ENCODE data around the gene FAM193A. TPM values are rescaled to one million over a fixed set of nuclear protein-coding genes. Genes with fewer than 3 reads are reported as not detected.

Gene FAM193A
- polyA plus RNA-seq, 1 of the 3 experiments (the other 2 are of a cell fraction) = 9.2 TPM

GRCh38 chr4:2702770-2703169 lies 166.3 kb downstream of the FAM193A start:
- H3K27ac ChIP-seq (ENCODE audit: low read depth in 2 of 2, low read length in 1 of 2) = no peak overlapping the region
- H3K27me3 ChIP-seq (ENCODE audit: insufficient read depth) = no peaks in the 10 kb centered on the region
- no peaks in the 10 kb centered on the region for H3K4me1 ChIP-seq (ENCODE audit: control insufficient read depth in 1 of 2, insufficient read depth in 2 of 2, low read depth in 1 of 2, low read length in 1 of 2)
- H3K79me2 ChIP-seq (ENCODE audit: insufficient read depth) = peaks cover 5% of the 10 kb centered on the region
- 89% methylated on average over 7 of the region's 7 CpGs for WGBS (ENCODE audit: low lambda C conversion rate)
- ChIA-PET POLR2A (no interaction called here), CTCF (no interaction called here)
- H3F3A ChIP-seq (replicated peaks; ENCODE audit: insufficient read depth) = no peaks in the 10 kb centered on the region
- no peaks in the 10 kb centered on the region for H3K9me3 ChIP-seq
- peaks cover 49 to 58% of the 10 kb centered on the region in 2 experiments for H3K36me3 ChIP-seq (replicated peaks in 1 of 2; ENCODE audit: control insufficient read depth in 1 of 2, insufficient read depth in 2 of 2, low read length in 1 of 2)
- H3K9ac ChIP-seq = no peak overlapping the region
- TF ChIP-seq GABPA (IDR thresholded peaks at IDR 0.05; ENCODE audit: low read depth) = no peak
- no peak for TF ChIP-seq ZBTB33 (IDR thresholded peaks at IDR 0.05; ENCODE audit: borderline replicate concordance, low read depth)
- TF ChIP-seq, protein P1, sequence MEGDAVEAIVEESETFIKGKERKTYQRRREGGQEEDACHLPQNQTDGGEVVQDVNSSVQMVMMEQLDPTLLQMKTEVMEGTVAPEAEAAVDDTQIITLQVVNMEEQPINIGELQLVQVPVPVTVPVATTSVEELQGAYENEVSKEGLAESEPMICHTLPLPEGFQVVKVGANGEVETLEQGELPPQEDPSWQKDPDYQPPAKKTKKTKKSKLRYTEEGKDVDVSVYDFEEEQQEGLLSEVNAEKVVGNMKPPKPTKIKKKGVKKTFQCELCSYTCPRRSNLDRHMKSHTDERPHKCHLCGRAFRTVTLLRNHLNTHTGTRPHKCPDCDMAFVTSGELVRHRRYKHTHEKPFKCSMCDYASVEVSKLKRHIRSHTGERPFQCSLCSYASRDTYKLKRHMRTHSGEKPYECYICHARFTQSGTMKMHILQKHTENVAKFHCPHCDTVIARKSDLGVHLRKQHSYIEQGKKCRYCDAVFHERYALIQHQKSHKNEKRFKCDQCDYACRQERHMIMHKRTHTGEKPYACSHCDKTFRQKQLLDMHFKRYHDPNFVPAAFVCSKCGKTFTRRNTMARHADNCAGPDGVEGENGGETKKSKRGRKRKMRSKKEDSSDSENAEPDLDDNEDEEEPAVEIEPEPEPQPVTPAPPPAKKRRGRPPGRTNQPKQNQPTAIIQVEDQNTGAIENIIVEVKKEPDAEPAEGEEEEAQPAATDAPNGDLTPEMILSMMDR (IDR thresholded peaks at IDR 0.05) = no peak
- TF ChIP-seq MEF2A (IDR thresholded peaks at IDR 0.05; ENCODE audit: borderline replicate concordance, low read depth) = no peak
- TF ChIP-seq FOXM1 (IDR thresholded peaks at IDR 0.05; ENCODE audit: low read depth) = no peak
- no peak for TF ChIP-seq PBX3 (IDR thresholded peaks at IDR 0.05)
- no peak for TF ChIP-seq RFX5 (IDR thresholded peaks at IDR 0.05; ENCODE audit: low read length)
- TF ChIP-seq NRF1 (IDR thresholded peaks at IDR 0.05; ENCODE audit: low read depth, low read length) = no peak
- H3K4me2 ChIP-seq = no peak overlapping the region
- no peak overlapping the region for H2AFZ ChIP-seq (ENCODE audit: low read depth)
- no peak for DNase-seq
- H3K4me3 ChIP-seq (ENCODE audit: low read depth in 2 of 2, low read length in 1 of 2) = no peak overlapping the region
- H3K9me2 ChIP-seq = no peaks in the 10 kb centered on the region
- 0 out of 2 replicates have a peak, but pooled peaks cover 4% of the 10 kb centered on the region for H4K20me1 ChIP-seq (ENCODE audit: insufficient read depth)

GRCh38 chr4:2712261-2712842 lies 175.9 kb downstream of the FAM193A start:
- Histone ChIP-seq H2AFZ (ENCODE audit: low read depth) (no peak overlapping the region), H3K27me3 (ENCODE audit: insufficient read depth) (no peaks in the 10 kb centered on the region), H3K27ac (ENCODE audit: low read depth in 2 of 2, low read length in 1 of 2) (no peak overlapping the region), H3K36me3 (replicated peaks in 1 of 2; ENCODE audit: control insufficient read depth in 1 of 2, insufficient read depth in 2 of 2, low read length in 1 of 2) (peaks cover 5 to 47% of the 10 kb centered on the region in 2 experiments), H4K20me1 (ENCODE audit: insufficient read depth) (0 out of 2 replicates have a peak, but pooled peaks cover 8% of the 10 kb centered on the region), H3K4me3 (ENCODE audit: low read depth in 2 of 2, low read length in 1 of 2) (no peak overlapping the region), H3K9ac (no peak overlapping the region), H3K4me1 (ENCODE audit: control insufficient read depth in 1 of 2, insufficient read depth in 2 of 2, low read depth in 1 of 2, low read length in 1 of 2) (peaks cover 0 to 12% of the 10 kb centered on the region in 2 experiments; a peak in 1 of 4 replicates), H3K79me2 (ENCODE audit: insufficient read depth) (peaks cover 53% of the 10 kb centered on the region), H3K9me2 (no peaks in the 10 kb centered on the region), H3K4me2 (no peak overlapping the region), H3F3A (replicated peaks; ENCODE audit: insufficient read depth) (no peaks in the 10 kb centered on the region), H3K9me3 (peaks cover 6% of the 10 kb centered on the region)
- 95% methylated on average over 9 of the region's 9 CpGs for WGBS (ENCODE audit: low lambda C conversion rate)
- TF ChIP-seq, protein P1 (IDR thresholded peaks at IDR 0.05) = peak; percentile 16; the same call in 1 of the 2 replicates
- TF ChIP-seq TAF1 (IDR thresholded peaks at IDR 0.05; ENCODE audit: borderline replicate concordance, low read depth, low read length) = no peak
- peak; percentile 24; the same call in 1 of the 2 replicates for TF ChIP-seq RAD21 (IDR thresholded peaks at IDR 0.05; ENCODE audit: low read length)
- TF ChIP-seq FOXM1 (IDR thresholded peaks at IDR 0.05; ENCODE audit: low read depth) = no peak
- TF ChIP-seq ELF1 (IDR thresholded peaks at IDR 0.05) = no peak
- TF ChIP-seq CHD2 (IDR thresholded peaks at IDR 0.05; ENCODE audit: low read length, partially characterized antibody) = no peak
- TF ChIP-seq TCF12 (IDR thresholded peaks at IDR 0.05) = no peak
- TF ChIP-seq YY1 (IDR thresholded peaks at IDR 0.05; ENCODE audit: low read depth) = no peak
- no peak for TF ChIP-seq ZBTB33 (IDR thresholded peaks at IDR 0.05; ENCODE audit: borderline replicate concordance, low read depth)
- TF ChIP-seq POLR2AphosphoS5 (IDR thresholded peaks at IDR 0.05; ENCODE audit: low read depth, low read length) = no peak
- TF ChIP-seq USF2 (IDR thresholded peaks at IDR 0.05; ENCODE audit: borderline replicate concordance, low read depth, low read length) = no peak
- POLR2A ChIA-PET = no interaction called here
- CTCF ChIA-PET = interaction anchor here (3.1 kb wide), 1 partner anchor 13 kb away, joined by 7 read pairs; no protein-coding TSS in a partner anchor
- no peak for DNase-seq

Data from SK-N-SH (cell line).